Endothelial cell of umbilical vein (primary cell): ENCODE data around the gene PLAC1. TPM values are rescaled to one million over a fixed set of nuclear protein-coding genes. Genes with fewer than 3 reads are reported as not detected.

Source experiments
- BruUV-seq: library from RNA; stranded (reverse); fragments of 400-500 nt; replicated peaks from 2 replicates; lab custom pipeline; 2021; lab: Mats Ljungman, UMichigan
- CTCF ChIA-PET: fragments of 300-600, 350-600 bp; sonication (Branson Sonifier 250); formaldehyde crosslinking; loops from one replicate; lab custom pipeline; 2021; ENCODE audit warnings: antibody characterized with exemption, inconsistent platforms; lab: Charles Lee
- POLR2A ChIA-PET: fragments of 300-600, 350-600 bp; sonication (Branson Sonifier 250); formaldehyde crosslinking; loops from one replicate; lab custom pipeline; 2021; ENCODE audit warnings: antibody characterized with exemption, inconsistent platforms; lab: Charles Lee
- DNase-seq: peaks from one replicate; pipeline ENCODE4 v3.0.0-alpha.2; 2011; ENCODE audit warnings: low read depth, low spot score
- FAIRE-seq: peaks from 2 replicates; lab custom pipeline; 2011; peaks lifted over from hg19 to GRCh38; lab: Jason Lieb, UNC
- H2AFZ ChIP-seq: 2 replicates; pipeline ENCODE4 v1.6.0; 2012; ENCODE audit warnings: low read depth, low read length, control low read depth, inconsistent platforms
- H3K27ac ChIP-seq: 2 replicates; pipeline ENCODE4 v1.5.1; 2011; ENCODE audit warnings: low read depth, mild to moderate bottlenecking, control low read depth, low read length, moderate library complexity; ENCODE audit not compliant: insufficient read depth
- H3K27me3 ChIP-seq, 2 experiments: 2 replicates each; pipeline versions ENCODE4 v1.6.0 to v1.6.1; 2011; ENCODE audit warnings: low read length in 2 of 2, mixed read lengths in 1 of 2; ENCODE audit not compliant: control insufficient read depth in 2 of 2, insufficient read depth in 2 of 2
- H3K36me3 ChIP-seq, 2 experiments: 2 replicates in 1 of 2; 3 replicates in 1 of 2; pipeline ENCODE4 v1.5.1; 2011; ENCODE audit warnings: low read length in 2 of 2, mild to moderate bottlenecking in 1 of 2, moderate library complexity in 1 of 2; ENCODE audit not compliant: control insufficient read depth in 2 of 2, insufficient read depth in 2 of 2; ENCODE audit errors: extremely low read depth in 1 of 2
- H3K4me1 ChIP-seq: 3 replicates; pipeline ENCODE4 v1.5.1; 2011; ENCODE audit warnings: mild to moderate bottlenecking, low read length; ENCODE audit not compliant: control insufficient read depth, insufficient read depth; ENCODE audit errors: extremely low read depth
- H3K4me2 ChIP-seq: 2 replicates; pipeline ENCODE4 v1.6.1; 2011; ENCODE audit warnings: low read length, control low read depth, mixed read lengths; ENCODE audit not compliant: insufficient read depth
- H3K4me3 ChIP-seq, 3 experiments: fragments of 200-600 bp in 1 of 3; sonication (generic), shearing (Covaris generic) in 1 of 3; replicated peaks in 1 of 3; 2 replicates each; pipeline ENCODE4 v1.5.1; 2011 to 2016; ENCODE audit warnings: control low read depth in 3 of 3, low read length in 3 of 3, mild to moderate bottlenecking in 2 of 3, inconsistent platforms in 1 of 3, low read depth in 1 of 3, moderate library complexity in 1 of 3; ENCODE audit not compliant: insufficient read depth in 1 of 3
- H3K79me2 ChIP-seq: 2 replicates; pipeline ENCODE4 v1.6.0; 2012; ENCODE audit warnings: low read length, inconsistent platforms; ENCODE audit not compliant: control insufficient read depth, insufficient read depth
- H3K9ac ChIP-seq: replicated peaks from 2 replicates; pipeline ENCODE3; 2011; ENCODE audit warnings: low read length, control low read depth; ENCODE audit not compliant: insufficient read depth; ENCODE audit errors: extremely low read depth
- H3K9me1 ChIP-seq: replicated peaks from 3 replicates; pipeline ENCODE4 v1.6.0; 2011; ENCODE audit warnings: mild to moderate bottlenecking, low read length; ENCODE audit not compliant: control insufficient read depth, insufficient read depth; ENCODE audit errors: extremely low read depth
- H3K9me3 ChIP-seq: replicated peaks from 2 replicates; pipeline ENCODE4 v1.5.1; 2012; ENCODE audit warnings: low read length, inconsistent platforms; ENCODE audit not compliant: control insufficient read depth, insufficient read depth
- H4K20me1 ChIP-seq: replicated peaks from 2 replicates; pipeline ENCODE3; 2011; ENCODE audit warnings: mild to moderate bottlenecking, low read length; ENCODE audit not compliant: control insufficient read depth, insufficient read depth; ENCODE audit errors: extremely low read depth
- EZH2 ChIP-seq: IDR thresholded peaks from 2 replicates; pipeline ENCODE4 v1.6.1; 2012; ENCODE audit warnings: borderline replicate concordance, low read depth, mild to moderate bottlenecking, moderate library complexity, low read length, inconsistent platforms; ENCODE audit not compliant: severe bottlenecking
- FOS ChIP-seq: IDR thresholded peaks from 2 replicates; pipeline ENCODE4 v1.6.1; 2011; ENCODE audit warnings: mild to moderate bottlenecking, low read length, moderate library complexity, borderline replicate concordance; ENCODE audit not compliant: insufficient read depth
- GATA2 ChIP-seq: IDR thresholded peaks from 2 replicates; pipeline ENCODE4 v1.7.0; 2011; ENCODE audit warnings: low read depth, mild to moderate bottlenecking, moderate library complexity, mixed read lengths, low read length; ENCODE audit not compliant: insufficient read length, insufficient read depth
- JUN ChIP-seq: IDR thresholded peaks from 2 replicates; pipeline ENCODE4 v1.6.1; 2011; ENCODE audit warnings: borderline replicate concordance, low read depth; ENCODE audit not compliant: insufficient read length, insufficient read depth
- MYC ChIP-seq: IDR thresholded peaks from one replicate; pipeline ENCODE4 v1.6.1; 2011; ENCODE audit warnings: mild to moderate bottlenecking, low read depth, low read length
- POLR2A ChIP-seq: IDR thresholded peaks from 2 replicates; pipeline ENCODE4 v1.6.1; 2012; ENCODE audit warnings: low read depth, mild to moderate bottlenecking, control low read depth, low read length
- POLR2AphosphoS5 ChIP-seq: IDR thresholded peaks from 2 replicates; pipeline ENCODE4 v1.6.1; 2012; ENCODE audit warnings: low read depth, mild to moderate bottlenecking, control low read depth, low read length, moderate library complexity; ENCODE audit not compliant: insufficient read depth
- dilution Hi-C: fragments of 300-500 bp; cut with MboI; formaldehyde crosslinking; loops from one replicate; pipeline ENCODE4 v1.15.0; 2019; ENCODE audit warnings: low sequenced_read_pairs; ENCODE audit not compliant: extremely low pct_ligation_motif_present
- intact Hi-C: fragments of 100-400 bp; cut with micrococcal nuclease; formaldehyde crosslinking; loops from one replicate; pipeline ENCODE4 v1.10.0; 2022
- polyA plus RNA-seq, 4 experiments: library from polyadenylated mRNA; depleted of rRNA in 3 of 4; stranded (reverse) in 3 of 4; unstranded in 1 of 4; fragments of >200 nt; gene quantifications; 2 replicates each; pipeline versions ENCODE4 v1.2.1 to v1.2.3, GENCODE V29; 2011 to 2012; ENCODE audit warnings: missing spikeins in 1 of 4
- total RNA-seq: library from RNA; stranded (reverse); gene quantifications from 2 replicates; pipeline ENCODE4 v1.2.3, GENCODE V29; 2021
- TF ChIP-seq, protein P1 (sequence below), 2 donors: IDR thresholded peaks; 1 replicate in 1 of 2; 2 replicates in 1 of 2; pipeline ENCODE4 v1.5.1; 2011; ENCODE audit warnings: low read length in 2 of 2, mild to moderate bottlenecking in 2 of 2, moderate library complexity in 2 of 2, control low read depth in 1 of 2, inconsistent platforms in 1 of 2, low read depth in 1 of 2; ENCODE audit not compliant: insufficient read depth in 1 of 2; ENCODE audit errors: extremely low read depth in 1 of 2
- TF ChIP-seq, protein P2 (sequence below): IDR thresholded peaks from 2 replicates; pipeline ENCODE4 v1.6.1; 2011; ENCODE audit not compliant: insufficient read depth, insufficient read length

The PLAC1 gene
- total and polyA plus RNA-seq, 2 donors (not counting 3 experiments of a cell fraction or from before 2014, with no cell fraction given) = 0.58 to 2.4 TPM

DNA sequence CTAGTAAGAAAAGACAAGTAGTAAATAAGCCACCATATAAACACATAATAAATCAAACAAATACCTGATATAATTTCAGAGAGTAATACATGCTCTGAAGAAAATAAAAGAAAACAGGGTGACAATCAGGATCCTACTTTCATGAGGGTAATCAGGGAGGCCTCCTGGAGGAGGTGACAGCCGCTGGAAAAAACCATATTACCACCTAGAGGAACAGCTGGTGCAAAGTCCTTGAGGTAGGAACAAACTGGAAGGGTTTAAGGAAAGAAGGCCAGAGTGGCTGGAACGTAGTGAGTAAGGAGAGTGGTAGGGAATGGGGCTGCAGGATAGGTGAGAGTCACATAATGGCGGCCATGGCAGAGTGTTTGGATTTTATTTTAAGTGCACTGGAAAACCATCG lies 19.1 kb upstream of the PLAC1 start:
- H3K9me1 ChIP-seq = no peaks in the 10 kb centered on the region
- no peak for DNase-seq
- dilution Hi-C loops (no loop called here), intact Hi-C loops (no loop called here)
- H3K79me2 ChIP-seq = no peaks in the 10 kb centered on the region
- no peaks in the 10 kb centered on the region for H3K36me3 ChIP-seq
- no peak overlapping the region for H3K4me3 ChIP-seq
- H3K9ac ChIP-seq = no peak overlapping the region
- FAIRE-seq = no peak
- H2AFZ ChIP-seq = no peak overlapping the region
- CTCF ChIA-PET = no interaction called here
- no peaks in the 10 kb centered on the region for H3K27me3 ChIP-seq
- no peak overlapping the region for H3K4me2 ChIP-seq
- H3K27ac ChIP-seq = no peak overlapping the region
- TF ChIP-seq JUN = no peak
- TF ChIP-seq FOS = no peak
- TF ChIP-seq POLR2AphosphoS5 = no peak
- TF ChIP-seq POLR2A = no peak
- no peak for TF ChIP-seq MYC
- TF ChIP-seq, protein P1, sequence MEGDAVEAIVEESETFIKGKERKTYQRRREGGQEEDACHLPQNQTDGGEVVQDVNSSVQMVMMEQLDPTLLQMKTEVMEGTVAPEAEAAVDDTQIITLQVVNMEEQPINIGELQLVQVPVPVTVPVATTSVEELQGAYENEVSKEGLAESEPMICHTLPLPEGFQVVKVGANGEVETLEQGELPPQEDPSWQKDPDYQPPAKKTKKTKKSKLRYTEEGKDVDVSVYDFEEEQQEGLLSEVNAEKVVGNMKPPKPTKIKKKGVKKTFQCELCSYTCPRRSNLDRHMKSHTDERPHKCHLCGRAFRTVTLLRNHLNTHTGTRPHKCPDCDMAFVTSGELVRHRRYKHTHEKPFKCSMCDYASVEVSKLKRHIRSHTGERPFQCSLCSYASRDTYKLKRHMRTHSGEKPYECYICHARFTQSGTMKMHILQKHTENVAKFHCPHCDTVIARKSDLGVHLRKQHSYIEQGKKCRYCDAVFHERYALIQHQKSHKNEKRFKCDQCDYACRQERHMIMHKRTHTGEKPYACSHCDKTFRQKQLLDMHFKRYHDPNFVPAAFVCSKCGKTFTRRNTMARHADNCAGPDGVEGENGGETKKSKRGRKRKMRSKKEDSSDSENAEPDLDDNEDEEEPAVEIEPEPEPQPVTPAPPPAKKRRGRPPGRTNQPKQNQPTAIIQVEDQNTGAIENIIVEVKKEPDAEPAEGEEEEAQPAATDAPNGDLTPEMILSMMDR (IDR thresholded peaks at IDR 0.05; ENCODE audit: extremely low read depth in 1 of 2, insufficient read depth in 1 of 2, low read depth in 1 of 2, low read length in 2 of 2) = no peak
- no peak for TF ChIP-seq EZH2
- TF ChIP-seq GATA2 = no peak
- TF ChIP-seq, protein P2, sequence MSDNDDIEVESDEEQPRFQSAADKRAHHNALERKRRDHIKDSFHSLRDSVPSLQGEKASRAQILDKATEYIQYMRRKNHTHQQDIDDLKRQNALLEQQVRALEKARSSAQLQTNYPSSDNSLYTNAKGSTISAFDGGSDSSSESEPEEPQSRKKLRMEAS = no peak
- H3K4me1 ChIP-seq = peaks cover 5% of the 10 kb centered on the region
- H4K20me1 ChIP-seq = no peaks in the 10 kb centered on the region
- H3K9me3 ChIP-seq = no peaks in the 10 kb centered on the region
- POLR2A ChIA-PET = no interaction called here
- no TSS peak for BruUV-seq
